IMR-90 (cell line): ENCODE measurements around the gene DIAPH1.

Experiments used
- BHLHE40 ChIP-seq: fragments of 150-350 bp; IDR thresholded peaks from 2 replicates; pipeline ENCODE4 v1.6.1; 2016; ENCODE audit warnings: mild to moderate bottlenecking, low read depth, low read length
- CHD1 ChIP-seq: IDR thresholded peaks from 2 replicates; pipeline ENCODE4 v1.6.1; 2012; ENCODE audit warnings: low read depth, low read length, improper control_type of control experiment
- MXI1 ChIP-seq: IDR thresholded peaks from 2 replicates; pipeline ENCODE4 v1.6.1; 2012; ENCODE audit warnings: low read depth, mild to moderate bottlenecking, low read length, moderate library complexity, borderline replicate concordance
- POLR2A ChIP-seq: IDR thresholded peaks from 2 replicates; pipeline ENCODE4 v1.6.1; 2012; ENCODE audit warnings: mild to moderate bottlenecking, low read depth, low read length
- RAD21 ChIP-seq: IDR thresholded peaks from 2 replicates; pipeline ENCODE4 v1.6.1; 2012; ENCODE audit warnings: low read length, improper control_type of control experiment
- TF ChIP-seq, protein P1 (sequence below): conservative IDR thresholded peaks from 2 replicates; pipeline ENCODE4 v1.5.1; 2012; ENCODE audit warnings: mild to moderate bottlenecking, low read depth, low read length, improper control_type of control experiment
- TF ChIP-seq, protein P2 (sequence below): fragments of 150-350 bp; IDR thresholded peaks from 2 replicates; pipeline ENCODE4 v1.6.1; 2017; ENCODE audit warnings: mild to moderate bottlenecking, antibody characterized with exemption, low read length, low read depth

DNA sequence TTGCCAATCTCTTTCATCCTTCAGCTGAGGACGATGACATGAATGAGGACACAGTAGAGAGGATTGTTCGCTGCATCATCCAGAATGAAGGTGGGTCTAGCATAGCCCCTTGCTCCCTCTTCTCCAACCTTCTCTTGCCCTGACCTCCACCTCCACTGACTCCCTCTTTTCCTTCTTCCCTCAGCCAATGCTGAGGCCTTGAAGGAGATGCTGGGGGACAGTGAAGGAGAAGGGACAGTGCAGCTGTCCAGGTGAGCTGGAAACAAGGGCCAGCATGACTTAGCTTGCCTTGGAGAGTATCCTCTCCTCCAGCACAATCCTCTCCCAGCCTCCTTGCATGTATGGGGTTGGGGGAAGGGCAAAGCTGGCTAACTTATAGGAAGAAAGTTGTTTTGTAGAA, 20.0 kb upstream of the DIAPH1 start:
- no peak for TF ChIP-seq RAD21
- TF ChIP-seq POLR2A: no peak
- TF ChIP-seq, protein P1, sequence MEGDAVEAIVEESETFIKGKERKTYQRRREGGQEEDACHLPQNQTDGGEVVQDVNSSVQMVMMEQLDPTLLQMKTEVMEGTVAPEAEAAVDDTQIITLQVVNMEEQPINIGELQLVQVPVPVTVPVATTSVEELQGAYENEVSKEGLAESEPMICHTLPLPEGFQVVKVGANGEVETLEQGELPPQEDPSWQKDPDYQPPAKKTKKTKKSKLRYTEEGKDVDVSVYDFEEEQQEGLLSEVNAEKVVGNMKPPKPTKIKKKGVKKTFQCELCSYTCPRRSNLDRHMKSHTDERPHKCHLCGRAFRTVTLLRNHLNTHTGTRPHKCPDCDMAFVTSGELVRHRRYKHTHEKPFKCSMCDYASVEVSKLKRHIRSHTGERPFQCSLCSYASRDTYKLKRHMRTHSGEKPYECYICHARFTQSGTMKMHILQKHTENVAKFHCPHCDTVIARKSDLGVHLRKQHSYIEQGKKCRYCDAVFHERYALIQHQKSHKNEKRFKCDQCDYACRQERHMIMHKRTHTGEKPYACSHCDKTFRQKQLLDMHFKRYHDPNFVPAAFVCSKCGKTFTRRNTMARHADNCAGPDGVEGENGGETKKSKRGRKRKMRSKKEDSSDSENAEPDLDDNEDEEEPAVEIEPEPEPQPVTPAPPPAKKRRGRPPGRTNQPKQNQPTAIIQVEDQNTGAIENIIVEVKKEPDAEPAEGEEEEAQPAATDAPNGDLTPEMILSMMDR: no peak
- TF ChIP-seq MXI1: no peak
- TF ChIP-seq CHD1: no peak
- no peak for TF ChIP-seq BHLHE40
- TF ChIP-seq, protein P2, sequence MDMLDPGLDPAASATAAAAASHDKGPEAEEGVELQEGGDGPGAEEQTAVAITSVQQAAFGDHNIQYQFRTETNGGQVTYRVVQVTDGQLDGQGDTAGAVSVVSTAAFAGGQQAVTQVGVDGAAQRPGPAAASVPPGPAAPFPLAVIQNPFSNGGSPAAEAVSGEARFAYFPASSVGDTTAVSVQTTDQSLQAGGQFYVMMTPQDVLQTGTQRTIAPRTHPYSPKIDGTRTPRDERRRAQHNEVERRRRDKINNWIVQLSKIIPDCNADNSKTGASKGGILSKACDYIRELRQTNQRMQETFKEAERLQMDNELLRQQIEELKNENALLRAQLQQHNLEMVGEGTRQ: no peak
